NCI-H1092 treated with DMSO at 0.1 percent for 48 hours (cell line): Measurements from ENCODE around the gene GCG.

Experiments
- DNase-seq: peaks from one replicate; lab custom pipeline; 2025; lab: John Stamatoyannopoulos, UW

Gene GCG

GRCh38 chr2:162099836-162100235, 52.2 kb downstream of the GCG start:
- no peak for DNase-seq
